ENCODE results near the gene CFD.
A peak's percentile ranks its signal among the peaks of the same experiment; 100 is the strongest.

Gene CFD

DNA sequence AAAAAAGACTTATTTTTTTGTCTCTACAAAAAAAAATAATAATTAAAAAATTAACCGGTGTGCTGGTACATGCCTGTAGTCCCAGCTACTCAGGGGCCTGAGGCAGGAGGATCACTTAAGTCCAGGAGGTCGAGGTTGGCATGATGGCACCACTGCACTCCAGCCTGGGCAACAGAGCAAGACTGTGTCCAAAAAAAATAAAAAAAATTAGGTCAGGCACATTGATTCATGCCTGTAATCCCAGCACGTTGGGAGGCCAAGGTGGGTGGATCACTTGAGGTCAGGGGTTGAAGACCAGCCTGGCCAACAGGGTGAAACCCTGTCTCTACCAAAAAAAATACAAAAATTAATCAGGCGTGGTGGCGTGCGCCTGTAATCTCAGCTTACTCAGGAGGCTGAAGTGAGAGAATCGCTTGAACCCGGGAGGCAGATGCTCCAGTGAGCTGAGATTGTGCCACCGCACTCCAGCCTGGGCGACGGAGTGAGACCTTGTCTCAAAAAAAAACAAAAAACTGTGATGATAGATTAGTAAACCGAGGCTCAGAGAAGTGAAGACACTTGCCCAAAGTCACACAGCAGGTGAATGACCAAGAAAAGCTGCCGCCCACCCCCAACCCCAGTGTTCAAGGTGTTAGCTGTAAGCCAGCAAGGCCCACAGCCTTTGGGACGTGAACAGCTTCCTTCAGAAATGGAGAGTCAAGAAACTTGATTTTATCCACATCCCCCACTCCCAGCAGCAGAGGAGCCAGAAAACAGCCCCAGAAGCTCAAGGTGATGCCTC is 43.2 kb downstream of the CFD start:
- H3K27ac ChIP-seq (ENCODE audit: low read length), result no peak overlapping the region
- peaks cover 0 to 2% of the 10 kb centered on the region in 2 donors for H3K36me3 ChIP-seq (ENCODE audit: control insufficient read depth in 2 of 2, insufficient read depth in 2 of 2, low read length in 2 of 2)
- H3K4me1 ChIP-seq (ENCODE audit: control insufficient read depth, insufficient read depth, low read length), result no peaks in the 10 kb centered on the region
- H3K4me3 ChIP-seq (ENCODE audit: low read length in 2 of 2), result no peak overlapping the region
- no peaks in the 10 kb centered on the region for H3K27me3 ChIP-seq (ENCODE audit: control insufficient read depth in 1 of 2, insufficient read depth in 2 of 2, low read length in 2 of 2)
- no peaks in the 10 kb centered on the region for H3K9me3 ChIP-seq (ENCODE audit: control insufficient read depth in 2 of 2, low read length in 2 of 2)
- H3K9ac ChIP-seq (ENCODE audit: low read length in 2 of 2), result no peak overlapping the region

DNA sequence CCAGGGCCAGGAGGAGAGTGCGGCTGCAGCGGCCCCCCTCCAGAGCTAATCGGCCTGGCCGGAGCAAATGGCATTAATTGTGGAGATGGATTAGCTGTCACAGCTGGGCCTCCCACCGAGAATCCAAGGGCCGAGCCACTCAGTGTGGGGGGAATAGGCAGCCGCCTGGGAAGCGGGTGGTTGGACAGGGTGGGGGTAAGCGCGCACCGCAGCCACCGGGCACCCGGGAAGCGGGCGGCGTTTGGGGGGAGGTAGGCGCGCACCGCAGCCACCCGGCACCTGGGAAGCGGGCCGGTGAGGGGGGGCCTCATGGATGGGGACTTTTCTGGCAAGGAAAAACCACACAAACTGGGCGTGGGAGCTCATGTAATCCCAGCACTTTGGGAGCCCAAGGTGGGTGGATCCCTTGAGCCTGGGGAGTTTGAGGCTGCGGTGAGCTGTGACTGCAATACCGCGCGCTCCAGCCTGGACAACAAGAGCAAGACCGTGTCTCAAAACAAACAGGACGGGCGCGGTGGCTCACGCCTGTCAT is 43.9 kb downstream of the CFD start:
- peaks cover 0 to 2% of the 10 kb centered on the region in 2 donors for H3K36me3 ChIP-seq (ENCODE audit: control insufficient read depth in 2 of 2, insufficient read depth in 2 of 2, low read length in 2 of 2)
- H3K27me3 ChIP-seq (ENCODE audit: control insufficient read depth in 1 of 2, insufficient read depth in 2 of 2, low read length in 2 of 2), result no peaks in the 10 kb centered on the region
- H3K27ac ChIP-seq (ENCODE audit: low read length), result no peak overlapping the region
- no peaks in the 10 kb centered on the region for H3K4me1 ChIP-seq (ENCODE audit: control insufficient read depth, insufficient read depth, low read length)
- H3K9ac ChIP-seq (ENCODE audit: low read length in 2 of 2), result no peak overlapping the region
- no peak overlapping the region for H3K4me3 ChIP-seq (ENCODE audit: low read length in 2 of 2)
- H3K9me3 ChIP-seq (ENCODE audit: control insufficient read depth in 2 of 2, low read length in 2 of 2), result no peaks in the 10 kb centered on the region

DNA sequence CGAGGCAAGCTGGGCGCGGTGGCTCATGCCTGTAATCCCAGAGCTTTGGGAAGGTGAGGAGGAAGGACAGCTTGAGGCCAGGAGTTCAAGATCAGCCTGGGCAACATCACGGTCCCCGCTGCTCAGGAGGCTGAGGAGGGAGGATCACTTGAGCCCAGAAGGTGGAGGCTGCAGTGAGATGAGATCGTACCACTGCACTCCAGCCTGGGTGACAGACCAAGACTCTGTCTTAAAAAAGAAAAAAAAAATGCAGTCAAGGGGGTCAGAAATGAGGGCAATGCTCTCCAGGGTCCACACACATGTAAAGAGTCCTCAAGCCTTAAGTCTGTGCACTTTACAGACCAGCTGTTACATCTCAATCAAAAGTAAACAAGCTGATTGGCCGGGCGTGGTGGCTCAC is 45.1 kb downstream of the CFD start:
- no peak overlapping the region for H3K9ac ChIP-seq (ENCODE audit: low read length in 2 of 2)
- H3K4me3 ChIP-seq (ENCODE audit: low read length in 2 of 2), result no peak overlapping the region
- no peak overlapping the region for H3K27ac ChIP-seq (ENCODE audit: low read length)
- H3K27me3 ChIP-seq (ENCODE audit: control insufficient read depth in 1 of 2, insufficient read depth in 2 of 2, low read length in 2 of 2), result no peaks in the 10 kb centered on the region
- H3K4me1 ChIP-seq (ENCODE audit: control insufficient read depth, insufficient read depth, low read length), result no peaks in the 10 kb centered on the region
- peaks cover 0 to 2% of the 10 kb centered on the region in 2 donors for H3K36me3 ChIP-seq (ENCODE audit: control insufficient read depth in 2 of 2, insufficient read depth in 2 of 2, low read length in 2 of 2)
- H3K9me3 ChIP-seq (ENCODE audit: control insufficient read depth in 2 of 2, low read length in 2 of 2), result no peaks in the 10 kb centered on the region

DNA sequence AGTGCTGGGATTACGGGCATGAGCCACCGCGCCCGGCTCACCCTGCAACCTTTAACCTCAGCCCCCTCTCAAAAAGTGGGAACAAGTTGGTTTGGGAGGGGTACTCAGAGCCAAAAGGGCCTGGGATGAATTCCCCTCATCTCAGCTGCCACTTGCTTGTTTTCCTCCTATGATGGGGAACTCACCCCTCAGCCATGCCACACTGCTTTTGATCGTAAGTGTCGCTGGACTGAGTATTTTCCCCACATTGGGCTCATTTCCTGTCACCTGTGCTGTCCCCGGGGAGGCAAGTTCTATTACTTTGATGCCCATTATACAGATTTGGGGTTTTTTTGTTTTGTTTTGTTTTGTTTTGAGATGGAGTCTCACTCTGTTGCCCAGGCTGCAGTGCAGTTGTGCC is 47.0 kb downstream of the CFD start:
- Histone ChIP-seq H3K4me1 (ENCODE audit: control insufficient read depth, insufficient read depth, low read length) (no peaks in the 10 kb centered on the region), H3K9ac (ENCODE audit: low read length in 2 of 2) (no peak overlapping the region), H3K4me3 (ENCODE audit: low read length in 2 of 2) (no peak overlapping the region), H3K36me3 (ENCODE audit: control insufficient read depth in 2 of 2, insufficient read depth in 2 of 2, low read length in 2 of 2) (peaks cover 0 to 2% of the 10 kb centered on the region in 2 donors), H3K9me3 (ENCODE audit: control insufficient read depth in 2 of 2, low read length in 2 of 2) (no peaks in the 10 kb centered on the region), H3K27ac (ENCODE audit: low read length) (no peak overlapping the region), H3K27me3 (ENCODE audit: control insufficient read depth in 1 of 2, insufficient read depth in 2 of 2, low read length in 2 of 2) (no peaks in the 10 kb centered on the region)

DNA sequence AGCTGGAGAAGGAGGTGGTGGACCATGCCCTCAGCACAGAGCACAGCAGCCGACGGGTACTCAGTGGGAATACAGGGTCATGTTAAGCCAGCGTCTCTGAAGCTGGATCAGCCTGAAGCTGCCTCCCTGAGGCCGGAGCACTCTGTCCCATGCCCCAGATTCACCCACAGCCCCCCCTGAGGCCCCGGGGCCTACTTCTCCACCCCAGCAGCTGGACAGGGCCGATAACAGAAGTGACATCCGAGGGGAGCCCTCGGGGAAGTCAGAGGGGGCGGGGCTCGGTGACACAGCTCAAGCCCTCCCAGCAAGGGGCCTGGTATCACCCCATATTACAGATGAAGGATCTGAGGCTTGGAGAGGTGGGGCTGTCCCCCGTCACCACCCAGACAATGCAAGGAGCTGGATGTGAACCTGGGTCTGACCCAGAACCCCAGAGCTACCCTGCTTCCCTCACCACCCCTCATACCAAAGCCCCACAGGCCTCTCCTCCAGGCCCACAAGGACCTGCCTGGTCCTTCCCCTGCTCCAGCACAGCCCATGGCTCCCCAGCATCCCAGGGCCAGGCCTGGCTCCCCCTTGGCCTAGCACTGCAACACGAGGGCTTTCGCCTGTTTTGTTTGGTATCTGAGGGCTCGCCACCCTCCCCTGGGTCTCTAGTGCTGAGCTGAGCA is 47.9 kb downstream of the CFD start:
- no peak overlapping the region for H3K9ac ChIP-seq (ENCODE audit: low read length in 2 of 2)
- H3K4me1 ChIP-seq (ENCODE audit: control insufficient read depth, insufficient read depth, low read length), result no peaks in the 10 kb centered on the region
- H3K9me3 ChIP-seq (ENCODE audit: control insufficient read depth in 2 of 2, low read length in 2 of 2), result no peaks in the 10 kb centered on the region
- no peak overlapping the region for H3K27ac ChIP-seq (ENCODE audit: low read length)
- H3K4me3 ChIP-seq (ENCODE audit: low read length in 2 of 2), result no peak overlapping the region
- no peaks in the 10 kb centered on the region for H3K27me3 ChIP-seq (ENCODE audit: control insufficient read depth in 1 of 2, insufficient read depth in 2 of 2, low read length in 2 of 2)
- H3K36me3 ChIP-seq (ENCODE audit: control insufficient read depth in 2 of 2, insufficient read depth in 2 of 2, low read length in 2 of 2), result peaks cover 0 to 2% of the 10 kb centered on the region in 2 donors

DNA sequence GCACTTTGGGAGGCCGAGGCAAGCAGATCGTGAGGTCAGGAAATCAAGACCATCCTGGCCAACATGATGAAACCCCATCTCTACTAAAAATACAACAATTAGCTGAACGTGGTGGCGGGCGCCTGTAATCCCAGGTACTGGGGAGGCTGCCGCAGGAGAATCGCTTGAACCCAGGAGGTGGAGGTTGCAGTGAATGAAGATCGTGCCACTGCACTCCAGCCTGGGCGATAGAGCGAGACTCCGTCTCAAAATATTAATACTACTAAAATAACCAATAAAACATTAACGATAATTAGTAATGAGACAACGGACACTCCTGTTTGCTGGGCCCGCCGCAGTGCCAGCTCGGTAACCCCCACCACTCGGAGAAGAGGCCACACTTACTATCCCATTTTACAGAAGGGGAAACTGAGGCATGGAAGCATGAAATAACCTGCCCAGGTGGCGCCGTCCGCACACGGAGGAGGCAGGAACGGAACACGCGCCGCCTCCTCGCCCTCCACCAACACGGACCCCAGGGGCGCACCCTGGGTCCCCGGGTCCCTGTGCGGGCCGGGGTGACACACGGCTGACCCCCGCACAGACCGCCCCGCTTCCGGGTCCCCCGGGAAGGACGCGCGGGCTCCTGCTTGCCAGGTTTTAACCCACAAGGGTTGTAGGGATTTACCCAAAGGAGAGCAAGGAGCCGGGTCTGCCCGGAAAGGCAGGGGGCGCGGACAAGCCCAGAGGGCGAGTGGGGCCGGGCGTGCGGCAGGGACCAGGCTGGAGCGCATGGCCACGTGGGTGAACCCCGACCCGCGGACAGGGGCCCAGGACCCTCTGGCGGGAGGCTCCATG is 52.0 kb downstream of the CFD start:
- Histone ChIP-seq H3K4me3 (ENCODE audit: low read length in 2 of 2) (no peak overlapping the region), H3K27ac (ENCODE audit: low read length) (no peak overlapping the region), H3K9ac (ENCODE audit: low read length in 2 of 2) (no peak overlapping the region), H3K4me1 (ENCODE audit: control insufficient read depth, insufficient read depth, low read length) (peaks cover 5% of the 10 kb centered on the region), H3K9me3 (ENCODE audit: control insufficient read depth in 2 of 2, low read length in 2 of 2) (no peaks in the 10 kb centered on the region), H3K27me3 (ENCODE audit: control insufficient read depth in 1 of 2, insufficient read depth in 2 of 2, low read length in 2 of 2) (no peaks in the 10 kb centered on the region), H3K36me3 (ENCODE audit: control insufficient read depth in 2 of 2, insufficient read depth in 2 of 2, low read length in 2 of 2) (no peaks in the 10 kb centered on the region)

DNA sequence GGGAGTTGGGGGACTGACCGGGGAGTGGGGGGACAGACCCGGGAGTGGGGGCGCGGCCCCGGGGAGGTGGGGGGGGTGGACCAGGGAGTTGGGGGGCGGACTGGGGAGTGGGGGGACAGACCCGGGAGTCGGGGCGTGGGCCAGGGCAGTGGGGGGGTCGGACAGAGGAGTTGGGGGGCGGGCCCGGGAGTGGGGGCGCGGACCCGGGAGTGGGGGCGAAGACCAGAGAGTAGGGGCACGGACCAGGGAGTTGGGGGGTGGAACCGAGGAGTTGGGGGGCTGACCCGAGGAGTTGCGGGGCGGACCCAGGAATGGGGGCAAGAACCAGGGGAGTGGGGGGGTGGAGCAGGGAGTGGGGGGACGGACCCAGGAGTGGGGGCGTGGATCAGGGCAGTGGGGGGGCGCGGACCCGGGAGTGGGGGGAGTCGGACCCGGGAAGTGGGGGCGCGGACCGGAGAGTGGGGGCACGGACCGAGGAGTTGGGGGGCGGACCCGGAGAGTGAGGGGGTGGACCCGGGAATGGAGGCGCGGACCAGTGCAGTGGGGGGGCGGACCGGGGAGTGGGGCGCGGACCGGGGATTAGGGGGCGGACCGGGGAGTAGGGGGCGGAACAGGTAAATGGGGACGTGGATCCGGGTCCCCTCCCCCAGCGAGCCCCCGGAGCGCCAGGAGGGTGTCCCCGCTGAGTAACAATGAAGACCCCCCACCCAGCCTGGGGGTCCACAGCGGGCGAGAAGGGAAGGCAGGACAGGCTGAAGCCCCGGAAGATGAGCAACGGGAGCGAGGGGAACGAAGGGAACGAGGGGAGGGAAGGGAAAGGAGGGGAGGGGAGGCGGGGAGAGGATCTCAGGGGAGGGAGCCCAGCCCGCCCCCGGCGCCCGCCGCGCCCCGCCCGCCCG is 53.0 kb downstream of the CFD start:
- H3K36me3 ChIP-seq (ENCODE audit: control insufficient read depth in 2 of 2, insufficient read depth in 2 of 2, low read length in 2 of 2), result no peaks in the 10 kb centered on the region
- peak overlapping the region; percentile 70 to 82 for H3K4me3 ChIP-seq (ENCODE audit: low read length in 2 of 2)
- H3K27ac ChIP-seq (ENCODE audit: low read length), result no peak overlapping the region
- H3K27me3 ChIP-seq (ENCODE audit: control insufficient read depth in 1 of 2, insufficient read depth in 2 of 2, low read length in 2 of 2), result peaks cover 0 to 8% of the 10 kb centered on the region in 2 donors
- no peaks in the 10 kb centered on the region for H3K9me3 ChIP-seq (ENCODE audit: control insufficient read depth in 2 of 2, low read length in 2 of 2)
- H3K4me1 ChIP-seq (ENCODE audit: control insufficient read depth, insufficient read depth, low read length), result peaks cover 9% of the 10 kb centered on the region
- H3K9ac ChIP-seq (ENCODE audit: low read length in 2 of 2), result peak overlapping the region; percentile 69 to 74
